ENCODE measurements around the gene U2AF1L4. TPM values are rescaled to one million over a fixed set of nuclear protein-coding genes. Genes with fewer than 3 reads are reported as not detected.

Gene U2AF1L4
- total and polyA plus RNA-seq, 10 of the 15 experiments (the other 5 are each of a cell fraction or from before 2014, with no cell fraction given) = 7.9 to 21.6 (median 15.1) TPM

DNA sequence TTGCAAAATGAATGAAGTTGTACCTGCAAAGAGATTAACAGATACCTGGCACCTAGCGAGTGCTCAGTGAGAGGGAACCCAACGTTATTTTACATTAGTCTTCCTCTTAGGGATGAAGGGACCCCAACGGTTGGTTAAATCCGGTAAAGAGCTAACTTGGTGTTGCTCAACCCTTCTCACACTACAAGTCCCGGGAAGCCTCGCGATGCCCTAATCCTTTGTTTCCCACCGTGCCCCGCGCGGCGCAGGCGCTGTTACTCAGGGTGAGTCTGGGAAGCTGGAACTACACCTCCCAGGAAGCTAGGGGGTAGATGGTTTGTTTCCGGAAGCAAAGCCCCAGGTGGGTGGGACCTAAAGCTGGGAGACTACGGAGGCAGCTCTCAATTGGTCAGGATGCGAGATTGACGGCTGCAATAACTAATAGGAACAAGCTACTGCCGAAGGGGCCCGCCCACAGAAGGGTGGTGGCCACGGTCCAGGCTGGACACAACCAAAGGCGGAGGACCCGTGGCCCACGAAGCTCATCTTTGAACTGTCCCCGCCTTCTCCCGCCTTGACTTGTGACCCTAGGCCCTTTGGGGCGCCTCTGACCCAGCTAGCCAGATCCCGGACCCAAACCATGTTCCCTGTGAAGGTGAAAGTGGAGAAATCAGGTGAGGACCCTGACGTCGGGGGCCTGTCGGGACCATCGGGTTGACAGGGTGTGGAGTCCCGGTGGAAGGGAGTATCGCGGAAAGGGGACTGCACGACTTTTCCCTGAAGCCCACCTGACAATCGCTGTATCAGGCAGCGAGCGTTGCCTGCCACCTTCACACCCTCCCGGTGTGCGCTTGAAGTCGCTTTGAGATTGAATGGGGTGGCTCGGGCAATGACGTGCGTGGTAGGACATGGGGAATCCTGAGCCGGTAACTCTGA is 3.1 kb upstream of the U2AF1L4 start, which contains the start of gene LIN37 (continued):
- TF ChIP-seq, protein P1, sequence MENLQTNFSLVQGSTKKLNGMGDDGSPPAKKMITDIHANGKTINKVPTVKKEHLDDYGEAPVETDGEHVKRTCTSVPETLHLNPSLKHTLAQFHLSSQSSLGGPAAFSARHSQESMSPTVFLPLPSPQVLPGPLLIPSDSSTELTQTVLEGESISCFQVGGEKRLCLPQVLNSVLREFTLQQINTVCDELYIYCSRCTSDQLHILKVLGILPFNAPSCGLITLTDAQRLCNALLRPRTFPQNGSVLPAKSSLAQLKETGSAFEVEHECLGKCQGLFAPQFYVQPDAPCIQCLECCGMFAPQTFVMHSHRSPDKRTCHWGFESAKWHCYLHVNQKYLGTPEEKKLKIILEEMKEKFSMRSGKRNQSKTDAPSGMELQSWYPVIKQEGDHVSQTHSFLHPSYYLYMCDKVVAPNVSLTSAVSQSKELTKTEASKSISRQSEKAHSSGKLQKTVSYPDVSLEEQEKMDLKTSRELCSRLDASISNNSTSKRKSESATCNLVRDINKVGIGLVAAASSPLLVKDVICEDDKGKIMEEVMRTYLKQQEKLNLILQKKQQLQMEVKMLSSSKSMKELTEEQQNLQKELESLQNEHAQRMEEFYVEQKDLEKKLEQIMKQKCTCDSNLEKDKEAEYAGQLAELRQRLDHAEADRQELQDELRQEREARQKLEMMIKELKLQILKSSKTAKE (IDR thresholded peaks at IDR 0.05; ENCODE audit: low read depth, poor library complexity, severe bottlenecking) = no peak
- TF ChIP-seq EED (IDR thresholded peaks at IDR 0.05; ENCODE audit: low read depth) (no peak), POU2F2 (IDR thresholded peaks at IDR 0.05; ENCODE audit: borderline replicate concordance, low read depth, low read length) (no peak), NFYB (IDR thresholded peaks at IDR 0.05; ENCODE audit: insufficient read depth, low read depth, low read length) (peak; percentile 89), BHLHE40 (IDR thresholded peaks at IDR 0.05; ENCODE audit: borderline replicate concordance in 1 of 2, low read depth in 2 of 2, low read length in 1 of 2) (peak in 1 of 2 experiments; percentile 34; a peak in 1 of 4 replicates)

DNA sequence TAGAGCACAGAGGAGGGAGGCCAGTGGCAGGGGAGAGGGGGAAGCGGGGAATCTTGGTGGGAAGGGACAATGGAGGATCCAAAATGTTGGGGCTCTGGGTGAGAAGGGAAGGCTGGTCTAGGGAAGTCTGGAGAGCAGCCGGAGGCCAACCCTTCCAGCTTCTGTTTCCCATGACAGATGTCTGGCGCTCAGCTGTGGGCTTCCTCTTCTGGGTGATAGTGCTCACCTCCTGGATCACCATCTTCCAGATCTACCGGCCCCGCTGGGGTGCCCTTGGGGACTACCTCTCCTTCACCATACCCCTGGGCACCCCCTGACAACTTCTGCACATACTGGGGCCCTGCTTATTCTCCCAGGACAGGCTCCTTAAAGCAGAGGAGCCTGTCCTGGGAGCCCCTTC is 1.3 kb upstream of the U2AF1L4 start:
- FAIRE-seq = no peak
- TF ChIP-seq MEF2A (IDR thresholded peaks at IDR 0.05; ENCODE audit: insufficient read depth, low read depth, low read length) = no peak
- TF ChIP-seq, protein P2, sequence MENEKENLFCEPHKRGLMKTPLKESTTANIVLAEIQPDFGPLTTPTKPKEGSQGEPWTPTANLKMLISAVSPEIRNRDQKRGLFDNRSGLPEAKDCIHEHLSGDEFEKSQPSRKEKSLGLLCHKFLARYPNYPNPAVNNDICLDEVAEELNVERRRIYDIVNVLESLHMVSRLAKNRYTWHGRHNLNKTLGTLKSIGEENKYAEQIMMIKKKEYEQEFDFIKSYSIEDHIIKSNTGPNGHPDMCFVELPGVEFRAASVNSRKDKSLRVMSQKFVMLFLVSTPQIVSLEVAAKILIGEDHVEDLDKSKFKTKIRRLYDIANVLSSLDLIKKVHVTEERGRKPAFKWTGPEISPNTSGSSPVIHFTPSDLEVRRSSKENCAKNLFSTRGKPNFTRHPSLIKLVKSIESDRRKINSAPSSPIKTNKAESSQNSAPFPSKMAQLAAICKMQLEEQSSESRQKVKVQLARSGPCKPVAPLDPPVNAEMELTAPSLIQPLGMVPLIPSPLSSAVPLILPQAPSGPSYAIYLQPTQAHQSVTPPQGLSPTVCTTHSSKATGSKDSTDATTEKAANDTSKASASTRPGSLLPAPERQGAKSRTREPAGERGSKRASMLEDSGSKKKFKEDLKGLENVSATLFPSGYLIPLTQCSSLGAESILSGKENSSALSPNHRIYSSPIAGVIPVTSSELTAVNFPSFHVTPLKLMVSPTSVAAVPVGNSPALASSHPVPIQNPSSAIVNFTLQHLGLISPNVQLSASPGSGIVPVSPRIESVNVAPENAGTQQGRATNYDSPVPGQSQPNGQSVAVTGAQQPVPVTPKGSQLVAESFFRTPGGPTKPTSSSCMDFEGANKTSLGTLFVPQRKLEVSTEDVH (IDR thresholded peaks at IDR 0.05; ENCODE audit: low read depth, partially characterized antibody) = no peak
- intact Hi-C loops (cut with micrococcal nuclease; ENCODE audit: unreplicated experiment) = no loop called here
- Histone ChIP-seq H4K20me1 (ENCODE audit: control insufficient read depth, insufficient read depth) (no peaks in the 10 kb centered on the region), H3K9me3 (replicated peaks; ENCODE audit: control insufficient read depth, insufficient read depth, low read length) (no peaks in the 10 kb centered on the region), H3K27ac (ENCODE audit: control insufficient read depth, insufficient read depth) (peak overlapping the region; percentile 80; the same call in 1 of the 2 replicates), H3K9ac (ENCODE audit: control insufficient read depth, insufficient read depth, low read length) (peak overlapping the region; percentile 84; the same call in 1 of the 2 replicates), H3K79me2 (ENCODE audit: control insufficient read depth, insufficient read depth, low read length) (peaks cover 29% of the 10 kb centered on the region), H2AFZ (ENCODE audit: control insufficient read depth, low read depth, low read length) (no peak overlapping the region), H3K4me2 (ENCODE audit: control insufficient read depth, insufficient read depth) (peak overlapping the region; percentile 94), H3K36me3 (ENCODE audit: control insufficient read depth in 2 of 2, insufficient read depth in 2 of 2, low read length in 1 of 2) (0 out of 4 replicates have a peak, but pooled peaks cover 0 to 4% of the 10 kb centered on the region in 2 experiments), H3K4me1 (ENCODE audit: control insufficient read depth, insufficient read depth, low read length) (peaks cover 34% of the 10 kb centered on the region), H3K27me3 (replicated peaks in 1 of 2; ENCODE audit: control insufficient read depth in 2 of 2, insufficient read depth in 2 of 2, low read length in 1 of 2) (no peaks in the 10 kb centered on the region), H3K4me3 (peak overlapping the region; percentile 92; the same call in 1 of the 2 replicates)
- no peak for ATAC-seq
- no peak for DNase-seq (ENCODE audit: low read depth, low spot score)
- BruUV-seq (replicated peaks) = no TSS peak
- WGBS (ENCODE audit: insufficient coverage, insufficient replicate concordance, low lambda C conversion rate, missing lambda C conversion rate) = 43% methylated on average over 5 of the region's 5 CpGs
- ChIA-PET POLR2A (interaction anchor here (0.7 to 7.1 kb wide), 4 partner anchors 10 to 45 kb away, joined by 6 to 91 read pairs (median 23); partner anchors contain the start of genes HSPB6 and PROSER3), SMC1A (ENCODE audit: uncharacterized antibody, unreplicated experiment) (interaction anchor here (1.0 kb wide), 1 partner anchor 167 kb away, joined by 3 read pairs; no protein-coding TSS in a partner anchor), RAD21 (ENCODE audit: unreplicated experiment) (interaction anchor here (0.7 kb wide), 1 partner anchor 67 kb away, joined by 3 read pairs; no protein-coding TSS in a partner anchor), CTCF (no interaction called here)
- in situ Hi-C loops (cut with MboI) = no loop called here

All from GM12878 (cell line).